IMR-90 (cell line): ENCODE results near the gene KRTAP9-4. TPM values are rescaled to one million over a fixed set of nuclear protein-coding genes. Genes with fewer than 3 reads are reported as not detected.

Experiments used
- ATAC-seq: fragments of 200-7000 bp; cut with Tn5 transposase; 2 replicates; pipeline ENCODE4 v1.9.1; 2020; ENCODE audit warnings: low read depth, mild to moderate bottlenecking, moderate library complexity
- BruUV-seq: library from RNA; stranded (reverse); fragments of 400-500 nt; replicated peaks from 2 replicates; lab custom pipeline; 2021; lab: Mats Ljungman, UMichigan
- CTCF ChIA-PET: fragments of 300-600 bp; formaldehyde crosslinking; extraction: SDS; loops from one replicate; lab custom pipeline; 2021; ENCODE audit warnings: antibody characterized with exemption; lab: Yijun Ruan, JAX
- POLR2A ChIA-PET: fragments of 300-600 bp; sonication (Branson Sonifier 250); formaldehyde crosslinking; loops from one replicate; lab custom pipeline; 2022; ENCODE audit warnings: antibody characterized with exemption; ENCODE audit not compliant: unreplicated experiment; lab: Charles Lee
- DNase-seq: peaks from one replicate; pipeline ENCODE4 v3.0.0; 2013
- H2AFZ ChIP-seq: replicated peaks from 2 replicates; pipeline ENCODE3; 2013; ENCODE audit warnings: low read length, mild to moderate bottlenecking; ENCODE audit not compliant: poor library complexity
- H2AK5ac ChIP-seq: 2 replicates; pipeline ENCODE4 v1.6.1; 2013; ENCODE audit warnings: low read depth, low read length, inconsistent platforms
- H2AK9ac ChIP-seq: replicated peaks from 2 replicates; pipeline ENCODE3; 2013; ENCODE audit warnings: mild to moderate bottlenecking, low read depth, low read length, moderate library complexity; ENCODE audit not compliant: poor library complexity
- H2BK120ac ChIP-seq: 2 replicates; pipeline ENCODE4 v1.6.1; 2013; ENCODE audit warnings: low read depth, low read length, inconsistent platforms
- H2BK15ac ChIP-seq: 3 replicates; pipeline ENCODE4 v1.6.1; 2013; ENCODE audit warnings: low read depth, low read length, inconsistent platforms
- H2BK20ac ChIP-seq: 2 replicates; pipeline ENCODE4 v1.6.1; 2013; ENCODE audit warnings: low read depth, mild to moderate bottlenecking, inconsistent platforms, low read length, moderate library complexity
- H2BK5ac ChIP-seq: 2 replicates; pipeline ENCODE4 v1.6.1; 2013; ENCODE audit warnings: mild to moderate bottlenecking, low read depth, low read length, inconsistent platforms; ENCODE audit not compliant: poor library complexity, severe bottlenecking
- H3K14ac ChIP-seq: replicated peaks from 2 replicates; pipeline ENCODE4 v1.6.1; 2013; ENCODE audit warnings: low read depth, low read length, inconsistent platforms
- H3K18ac ChIP-seq: 2 replicates; pipeline ENCODE4 v1.6.1; 2013; ENCODE audit warnings: low read depth, low read length, control low read depth
- H3K23ac ChIP-seq: 2 replicates; pipeline ENCODE4 v1.6.1; 2013; ENCODE audit warnings: low read depth, low read length, inconsistent platforms
- H3K27ac ChIP-seq: 2 replicates; pipeline ENCODE4 v1.5.1; 2013; ENCODE audit warnings: mild to moderate bottlenecking, control low read depth, low read length; ENCODE audit not compliant: insufficient read depth
- H3K27me3 ChIP-seq: 2 replicates; pipeline ENCODE4 v1.6.1; 2013; ENCODE audit warnings: low read length; ENCODE audit not compliant: control insufficient read depth, insufficient read depth
- H3K36me3 ChIP-seq: 2 replicates; pipeline ENCODE4 v1.6.1; 2013; ENCODE audit warnings: low read length, mixed read lengths; ENCODE audit not compliant: control insufficient read depth, insufficient read depth
- H3K4ac ChIP-seq: 2 replicates; pipeline ENCODE4 v1.6.1; 2013; ENCODE audit warnings: low read depth, low read length, inconsistent platforms
- H3K4me1 ChIP-seq: 2 replicates; pipeline ENCODE4 v1.6.1; 2013; ENCODE audit warnings: low read length, mixed read lengths; ENCODE audit not compliant: control insufficient read depth, insufficient read depth
- H3K4me2 ChIP-seq: 2 replicates; pipeline ENCODE4 v1.6.1; 2013; ENCODE audit warnings: low read depth, mild to moderate bottlenecking, control low read depth, low read length, moderate library complexity
- H3K4me3 ChIP-seq: 2 replicates; pipeline ENCODE4 v1.5.1; 2013; ENCODE audit warnings: low read depth, mild to moderate bottlenecking, control low read depth, low read length, moderate library complexity; ENCODE audit not compliant: insufficient read depth
- H3K56ac ChIP-seq: 2 replicates; pipeline ENCODE4 v1.6.1; 2013; ENCODE audit warnings: low read length, inconsistent platforms; ENCODE audit not compliant: insufficient read depth; ENCODE audit errors: extremely low read depth
- H3K79me1 ChIP-seq, 2 experiments: 2 replicates each; pipeline ENCODE4 v1.6.1; 2013; ENCODE audit warnings: low read length in 2 of 2, inconsistent platforms in 1 of 2, low read depth in 1 of 2
- H3K9ac ChIP-seq: 2 replicates; pipeline ENCODE4 v1.6.1; 2013; ENCODE audit warnings: low read depth, low read length, control low read depth
- H3K9me1 ChIP-seq: 2 replicates; pipeline ENCODE4 v1.6.1; 2013; ENCODE audit warnings: low read length, inconsistent platforms; ENCODE audit not compliant: insufficient read depth
- H3K9me3 ChIP-seq: 2 replicates; pipeline ENCODE4 v1.6.1; 2013; ENCODE audit warnings: low read length; ENCODE audit not compliant: control insufficient read depth, insufficient read depth
- H4K20me1 ChIP-seq: 2 replicates; pipeline ENCODE4 v1.6.1; 2013; ENCODE audit warnings: low read length, inconsistent platforms; ENCODE audit not compliant: insufficient read depth
- H4K5ac ChIP-seq: 2 replicates; pipeline ENCODE4 v1.6.1; 2013; ENCODE audit warnings: mild to moderate bottlenecking, low read depth, low read length, control low read depth
- H4K8ac ChIP-seq, 2 experiments: 2 replicates each; pipeline ENCODE4 v1.6.1; 2013; ENCODE audit warnings: low read depth in 2 of 2, low read length in 2 of 2, control low read depth in 1 of 2, inconsistent platforms in 1 of 2
- H4K91ac ChIP-seq: 2 replicates; pipeline ENCODE4 v1.6.1; 2013; ENCODE audit warnings: low read depth, low read length, inconsistent platforms; ENCODE audit not compliant: insufficient read depth
- MAZ ChIP-seq: IDR thresholded peaks from 2 replicates; pipeline ENCODE4 v1.6.1; 2012; ENCODE audit warnings: low read depth, mild to moderate bottlenecking, low read length, improper control_type of control experiment, moderate library complexity, borderline replicate concordance
- RAD21 ChIP-seq: IDR thresholded peaks from 2 replicates; pipeline ENCODE4 v1.6.1; 2012; ENCODE audit warnings: low read length, improper control_type of control experiment
- USF2 ChIP-seq: fragments of 150-350 bp; IDR thresholded peaks from 2 replicates; pipeline ENCODE4 v1.6.1; 2017; ENCODE audit warnings: mild to moderate bottlenecking, antibody characterized with exemption, low read length, low read depth
- WGBS, 2 experiments: methylation state at CpG; one replicate each; pipeline versions ENCODE4 v1.1.5 to v1.1.7; 2013; ENCODE audit warnings: missing lambda C conversion rate in 2 of 2; ENCODE audit not compliant: insufficient read length in 1 of 2; ENCODE audit errors: extremely low coverage in 2 of 2; 5-methylcytosine and 5-hydroxymethylcytosine counted together
- dilution Hi-C: fragments of 300-500 bp; cut with HindIII; formaldehyde crosslinking; loops from one replicate; pipeline ENCODE4 v1.14.3; 2018; ENCODE audit warnings: low sequenced_read_pairs; ENCODE audit not compliant: unreplicated experiment
- in situ Hi-C: fragments of 300-500 bp; cut with MboI; formaldehyde crosslinking; loops from 3 replicates; pipeline ENCODE4 v1.14.3; 2019; ENCODE audit warnings: low sequenced_read_pairs, inconsistent platforms, mixed read lengths
- intact Hi-C: fragments of 100-400 bp; cut with micrococcal nuclease; formaldehyde crosslinking; loops from 2 replicates; pipeline ENCODE4 v1.10.0; 2022
- polyA plus RNA-seq, 3 experiments: library from polyadenylated mRNA; depleted of rRNA; stranded (reverse); fragments of >200 nt; gene quantifications; 2 replicates each; pipeline ENCODE4 v1.2.3, GENCODE V29; 2012; ENCODE audit warnings: low replicate concordance in 1 of 3
- total RNA-seq: library from RNA; depleted of rRNA; stranded (reverse); fragments of >200 nt; gene quantifications from 2 replicates; pipeline ENCODE4 v1.2.3, GENCODE V29; 2012

Gene KRTAP9-4
- total and polyA plus RNA-seq, 2 of the 4 experiments (the other 2 are of a cell fraction) = not detected

- TF ChIP-seq USF2 (no peak), MAZ (no peak), RAD21 (no peak)
These were observed 28.9 kb downstream of the KRTAP9-4 start for GRCh38 chr17:41278176-41278955.

More at GRCh38 chr17:41278176-41278955, 28.9 kb downstream of the KRTAP9-4 start:
- DNase-seq = no peak
- 100% methylated on average over 1 of the region's 3 CpGs; no CpG with 5 or more reads in 1 of the 2 experiments for WGBS, 2 experiments
- no TSS peak for BruUV-seq
- H3K27me3 ChIP-seq = peaks cover 5% of the 10 kb centered on the region
- H3K9me3 ChIP-seq = no peaks in the 10 kb centered on the region
- H3K9ac ChIP-seq = no peak overlapping the region
- 0 out of 4 replicates have a peak overlapping the region, but pooled peaks of 1 of the 2 experiments have one; percentile 29 for H4K8ac ChIP-seq
- H4K91ac ChIP-seq = peak overlapping the region; percentile 55; the same call in 1 of the 2 replicates
- in situ Hi-C loops = no loop called here
- no peak overlapping the region for H3K56ac ChIP-seq
- intact Hi-C loops = loop anchor here (2.0 kb wide), 1 partner anchor 14 kb away; the partner anchor contains the start of gene KRTAP9-6
- H3K4ac ChIP-seq = peak overlapping the region; percentile 56; the same call in 1 of the 2 replicates
- H3K79me1 ChIP-seq = no peaks in the 10 kb centered on the region
- dilution Hi-C loops = no loop called here
- H2BK5ac ChIP-seq = peak overlapping the region; percentile 30
- peaks cover under 1% of the 10 kb centered on the region; the same call in 1 of the 2 replicates for H3K4me1 ChIP-seq
- ATAC-seq = no peak
- H3K9me1 ChIP-seq = peaks cover under 1% of the 10 kb centered on the region
- no peak overlapping the region; the same call in 1 of the 2 replicates for H3K18ac ChIP-seq
- ChIA-PET CTCF (no interaction called here), POLR2A (no interaction called here)
- peak overlapping the region; percentile 67; the same call in 1 of the 2 replicates for H2BK20ac ChIP-seq
- H2AFZ ChIP-seq = no peak overlapping the region
- H4K20me1 ChIP-seq = no peaks in the 10 kb centered on the region
- H2BK15ac ChIP-seq = peak overlapping the region; percentile 85; the same call in 2 of the 3 replicates
- H2BK120ac ChIP-seq = peak overlapping the region; percentile 64
- H3K4me3 ChIP-seq = no peak overlapping the region
- no peaks in the 10 kb centered on the region for H3K36me3 ChIP-seq
- H3K14ac ChIP-seq = peak overlapping the region; percentile 82
- H3K4me2 ChIP-seq = no peak overlapping the region
- no peak overlapping the region for H3K23ac ChIP-seq
- H2AK9ac ChIP-seq = no peak overlapping the region
- H3K27ac ChIP-seq = no peak overlapping the region
- H2AK5ac ChIP-seq = no peak overlapping the region
- H4K5ac ChIP-seq = no peak overlapping the region
